Liver (tissue), 9 donors: ENCODE measurements around the gene TACR2. TPM values are rescaled to one million over a fixed set of nuclear protein-coding genes. Genes with fewer than 3 reads are reported as not detected.

Source experiments
- DNase-seq: peaks from one replicate; pipeline ENCODE4 v3.0.0-alpha.2; 2017; ENCODE audit warnings: low spot score
- H3K27ac ChIP-seq, 2 donors: one replicate each; pipeline ENCODE4 v1.7.0; 2013; ENCODE audit warnings: inconsistent platforms in 2 of 2, low read length in 2 of 2, control low read depth in 1 of 2, low read depth in 1 of 2, mild to moderate bottlenecking in 1 of 2
- H3K27me3 ChIP-seq, 4 donors: one replicate each; pipeline versions ENCODE4 v1.6.1 to v1.7.0; 2013; ENCODE audit warnings: low read length in 3 of 4, inconsistent platforms in 1 of 4, mild to moderate bottlenecking in 1 of 4, moderate library complexity in 1 of 4; ENCODE audit not compliant: control insufficient read depth in 4 of 4, insufficient read depth in 4 of 4
- H3K36me3 ChIP-seq, 4 donors: one replicate each; pipeline versions ENCODE4 v1.6.1 to v1.7.0; 2013; ENCODE audit warnings: low read length in 3 of 4, mild to moderate bottlenecking in 3 of 4, low read depth in 1 of 4, moderate library complexity in 1 of 4; ENCODE audit not compliant: control insufficient read depth in 4 of 4, insufficient read depth in 3 of 4
- H3K4me1 ChIP-seq, 4 donors: one replicate each; pipeline versions ENCODE4 v1.6.1 to v1.7.0; 2013; ENCODE audit warnings: low read length in 3 of 4, mild to moderate bottlenecking in 3 of 4, moderate library complexity in 1 of 4; ENCODE audit not compliant: control insufficient read depth in 4 of 4, insufficient read depth in 4 of 4
- H3K4me3 ChIP-seq, 3 donors: one replicate each; pipeline versions ENCODE4 v1.6.1 to v1.7.0; 2013; ENCODE audit warnings: low read length in 3 of 3, control low read depth in 1 of 3, low read depth in 1 of 3, mild to moderate bottlenecking in 1 of 3
- H3K9ac ChIP-seq, 2 donors: one replicate each; pipeline ENCODE4 v1.7.0; 2013; ENCODE audit warnings: low read length in 2 of 2, mild to moderate bottlenecking in 2 of 2, moderate library complexity in 2 of 2, control low read depth in 1 of 2, low read depth in 1 of 2
- H3K9me3 ChIP-seq, 4 donors: one replicate each; pipeline versions ENCODE4 v1.6.1 to v1.7.0; 2013; ENCODE audit warnings: low read length in 3 of 4; ENCODE audit not compliant: control insufficient read depth in 4 of 4
- ATF3 ChIP-seq: IDR thresholded peaks from 2 replicates; pipeline ENCODE4 v1.6.1; 2016; ENCODE audit warnings: antibody characterized with exemption
- EGR1 ChIP-seq, 2 donors: IDR thresholded peaks; 2 replicates each; pipeline ENCODE4 v1.6.1; 2016 to 2018; ENCODE audit warnings: antibody characterized with exemption in 2 of 2, low read depth in 2 of 2
- FOXA2 ChIP-seq: IDR thresholded peaks from 2 replicates; pipeline ENCODE4 v1.6.1; 2016; ENCODE audit warnings: antibody characterized with exemption
- HNF4A ChIP-seq, 2 donors: conservative IDR thresholded peaks; 2 replicates each; pipeline ENCODE4 v1.6.1; 2016; ENCODE audit warnings: antibody characterized with exemption in 2 of 2, mild to moderate bottlenecking in 2 of 2
- HNF4G ChIP-seq: IDR thresholded peaks from 2 replicates; pipeline ENCODE4 v1.6.1; 2016; ENCODE audit warnings: antibody characterized with exemption
- MAX ChIP-seq: IDR thresholded peaks from 2 replicates; pipeline ENCODE4 v1.6.1; 2016; ENCODE audit warnings: antibody characterized with exemption
- RAD21 ChIP-seq, 2 donors: IDR thresholded peaks; 2 replicates each; pipeline ENCODE4 v1.6.1; 2016; ENCODE audit warnings: antibody characterized with exemption in 2 of 2, mild to moderate bottlenecking in 2 of 2
- REST ChIP-seq: IDR thresholded peaks from 2 replicates; pipeline ENCODE4 v1.6.1; 2016; ENCODE audit warnings: antibody characterized with exemption, mild to moderate bottlenecking
- SP1 ChIP-seq: IDR thresholded peaks from 2 replicates; pipeline ENCODE4 v1.6.1; 2018; ENCODE audit warnings: antibody characterized with exemption, mild to moderate bottlenecking
- TAF1 ChIP-seq: conservative IDR thresholded peaks from 2 replicates; pipeline ENCODE4 v1.6.1; 2016; ENCODE audit warnings: antibody characterized with exemption, mild to moderate bottlenecking
- WGBS: extraction: QIAGEN DNeasy Blood & Tissue Kit; methylation state at CpG from one replicate; pipeline ENCODE4 v1.1.7; 2013; 5-methylcytosine and 5-hydroxymethylcytosine counted together
- polyA plus RNA-seq, 2 donors: library from polyadenylated mRNA; stranded (reverse) in 1 of 2; unstranded in 1 of 2; fragments of 200-250 nt in 1 of 2; fragments of >200 nt in 1 of 2; fragmentation: Nextera tagmentation in 1 of 2; extraction: Ambion mirVana in 1 of 2; gene quantifications; one replicate each; pipeline versions ENCODE4 v1.2.1 to v1.2.3, GENCODE V29; 2013 to 2015
- total RNA-seq, 2 donors: library from RNA; depleted of rRNA; stranded (reverse); fragments of >200 nt; gene quantifications; one replicate each; pipeline ENCODE4 v1.2.3, GENCODE V29; 2014
- TF ChIP-seq, protein P1 (sequence below): IDR thresholded peaks from 2 replicates; pipeline ENCODE4 v1.6.1; 2016; ENCODE audit warnings: antibody characterized with exemption
- donor health status: healthy.
- donor health status: healthy.
- donor health status: healthy.
- donor health status: healthy.
- donor health status: healthy.

TACR2 gene
- total and polyA plus RNA-seq, 4 donors: 0.08 to 0.18 (median 0.12) TPM; not detected in 1

- Histone ChIP-seq H3K4me1 (peaks cover 0 to 7% (median 2%) of the 10 kb centered on the region in 4 donors), H3K4me3 (no peak overlapping the region), H3K9ac (no peak overlapping the region), H3K9me3 (no peaks in the 10 kb centered on the region), H3K27ac (no peak overlapping the region), H3K27me3 (no peaks in the 10 kb centered on the region), H3K36me3 (no peaks in the 10 kb centered on the region)
- no peak for DNase-seq
- WGBS: 84% methylated on average over 8 of the region's 8 CpGs
- TF ChIP-seq TAF1 (no peak), RAD21 (IDR thresholded peaks at IDR 0.05) (no peak), ATF3 (no peak)
Observed at GRCh38 chr10:69459101-69459790, 42.5 kb upstream of the TACR2 start.

- DNase-seq: no peak
Observed at GRCh38 chr10:69458430-69459100, 41.8 kb upstream of the TACR2 start.

More at GRCh38 chr10:69458430-69459100, 41.8 kb upstream of the TACR2 start:
- 65% methylated on average over 10 of the region's 10 CpGs for WGBS
- no peak overlapping the region for H3K4me3 ChIP-seq
- no peaks in the 10 kb centered on the region for H3K9me3 ChIP-seq
- H3K27ac ChIP-seq: peak overlapping the region in 1 of 2 donors; percentile 48
- no peaks in the 10 kb centered on the region for H3K27me3 ChIP-seq
- peaks cover 0 to 7% (median 2%) of the 10 kb centered on the region in 4 donors for H3K4me1 ChIP-seq
- H3K36me3 ChIP-seq: no peaks in the 10 kb centered on the region
- H3K9ac ChIP-seq: no peak overlapping the region
- TF ChIP-seq REST: no peak
- TF ChIP-seq, protein P1, sequence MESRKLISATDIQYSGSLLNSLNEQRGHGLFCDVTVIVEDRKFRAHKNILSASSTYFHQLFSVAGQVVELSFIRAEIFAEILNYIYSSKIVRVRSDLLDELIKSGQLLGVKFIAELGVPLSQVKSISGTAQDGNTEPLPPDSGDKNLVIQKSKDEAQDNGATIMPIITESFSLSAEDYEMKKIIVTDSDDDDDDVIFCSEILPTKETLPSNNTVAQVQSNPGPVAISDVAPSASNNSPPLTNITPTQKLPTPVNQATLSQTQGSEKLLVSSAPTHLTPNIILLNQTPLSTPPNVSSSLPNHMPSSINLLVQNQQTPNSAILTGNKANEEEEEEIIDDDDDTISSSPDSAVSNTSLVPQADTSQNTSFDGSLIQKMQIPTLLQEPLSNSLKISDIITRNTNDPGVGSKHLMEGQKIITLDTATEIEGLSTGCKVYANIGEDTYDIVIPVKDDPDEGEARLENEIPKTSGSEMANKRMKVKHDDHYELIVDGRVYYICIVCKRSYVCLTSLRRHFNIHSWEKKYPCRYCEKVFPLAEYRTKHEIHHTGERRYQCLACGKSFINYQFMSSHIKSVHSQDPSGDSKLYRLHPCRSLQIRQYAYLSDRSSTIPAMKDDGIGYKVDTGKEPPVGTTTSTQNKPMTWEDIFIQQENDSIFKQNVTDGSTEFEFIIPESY: no peak
- TF ChIP-seq ATF3: no peak
- no peak for TF ChIP-seq EGR1 (IDR thresholded peaks at IDR 0.05; ENCODE audit: low read depth in 2 of 2)
- no peak for TF ChIP-seq MAX
- no peak for TF ChIP-seq RAD21 (IDR thresholded peaks at IDR 0.05)
- TF ChIP-seq TAF1: no peak
- TF ChIP-seq HNF4A (conservative IDR thresholded peaks at IDR 0.05): no peak
- no peak for TF ChIP-seq FOXA2
- TF ChIP-seq HNF4G: no peak
- no peak for TF ChIP-seq SP1
